Fibroblast of lung (primary cell): ENCODE results near the gene TBRG1.
A peak's percentile ranks its signal among the peaks of the same experiment; 100 is the strongest.

Experiments
- EZH2 ChIP-seq: IDR thresholded peaks from 2 replicates; pipeline ENCODE4 v1.5.1; 2012; ENCODE audit warnings: low read length, control low read depth, mild to moderate bottlenecking; ENCODE audit errors: missing control alignments
- TF ChIP-seq, protein P1 (sequence below), 2 donors: IDR thresholded peaks in 1 of 2; conservative IDR thresholded peaks in 1 of 2; 1 replicate in 1 of 2; 2 replicates in 1 of 2; pipeline ENCODE4 v1.5.1; 2011 to 2012; ENCODE audit warnings: low read length in 2 of 2, control low read depth in 1 of 2, inconsistent platforms in 1 of 2, low read depth in 1 of 2, mild to moderate bottlenecking in 1 of 2

DNA sequence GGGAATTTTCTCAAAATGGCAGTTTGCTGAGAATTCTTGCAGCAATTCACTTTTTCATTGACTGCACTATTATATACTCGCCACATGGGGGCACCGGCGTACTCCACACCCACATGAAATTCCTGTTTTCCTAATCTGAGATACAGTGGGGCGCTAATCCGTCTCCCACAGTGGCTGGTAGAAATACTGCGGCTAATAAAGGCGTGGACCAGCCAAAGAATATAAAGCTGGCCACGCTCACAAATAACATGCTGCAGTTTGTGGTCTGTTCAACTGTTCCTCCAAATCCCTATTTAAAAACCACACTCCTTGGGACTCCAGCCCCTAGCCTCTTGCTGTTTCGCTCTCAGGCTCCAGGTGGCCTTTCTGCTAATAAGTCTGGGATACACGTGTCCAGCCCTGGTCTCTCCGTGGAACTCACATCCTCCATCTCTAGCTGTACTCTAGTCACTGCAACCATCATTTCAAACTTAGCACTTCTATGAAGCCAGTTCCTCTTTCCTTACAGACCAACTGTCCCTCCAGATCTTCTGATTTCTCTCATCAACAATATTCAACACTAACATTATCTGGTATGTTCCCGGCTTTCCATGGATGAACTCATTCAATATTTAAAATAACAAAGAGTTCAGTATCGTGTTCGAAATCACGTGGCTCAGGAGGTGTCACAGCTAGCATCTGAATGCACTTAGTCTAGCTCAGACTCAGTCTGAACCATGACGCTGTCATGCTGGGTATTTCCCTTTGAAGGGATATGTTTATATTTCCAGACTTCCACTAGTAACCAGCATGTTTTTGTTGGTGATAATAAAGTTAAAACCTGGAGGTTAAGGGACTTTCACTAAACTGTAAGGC, 22.0 kb downstream of the TBRG1 start:
- TF ChIP-seq, protein P1, sequence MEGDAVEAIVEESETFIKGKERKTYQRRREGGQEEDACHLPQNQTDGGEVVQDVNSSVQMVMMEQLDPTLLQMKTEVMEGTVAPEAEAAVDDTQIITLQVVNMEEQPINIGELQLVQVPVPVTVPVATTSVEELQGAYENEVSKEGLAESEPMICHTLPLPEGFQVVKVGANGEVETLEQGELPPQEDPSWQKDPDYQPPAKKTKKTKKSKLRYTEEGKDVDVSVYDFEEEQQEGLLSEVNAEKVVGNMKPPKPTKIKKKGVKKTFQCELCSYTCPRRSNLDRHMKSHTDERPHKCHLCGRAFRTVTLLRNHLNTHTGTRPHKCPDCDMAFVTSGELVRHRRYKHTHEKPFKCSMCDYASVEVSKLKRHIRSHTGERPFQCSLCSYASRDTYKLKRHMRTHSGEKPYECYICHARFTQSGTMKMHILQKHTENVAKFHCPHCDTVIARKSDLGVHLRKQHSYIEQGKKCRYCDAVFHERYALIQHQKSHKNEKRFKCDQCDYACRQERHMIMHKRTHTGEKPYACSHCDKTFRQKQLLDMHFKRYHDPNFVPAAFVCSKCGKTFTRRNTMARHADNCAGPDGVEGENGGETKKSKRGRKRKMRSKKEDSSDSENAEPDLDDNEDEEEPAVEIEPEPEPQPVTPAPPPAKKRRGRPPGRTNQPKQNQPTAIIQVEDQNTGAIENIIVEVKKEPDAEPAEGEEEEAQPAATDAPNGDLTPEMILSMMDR (conservative IDR thresholded peaks at IDR 0.05 in 1 of 2, IDR thresholded peaks at IDR 0.05 in 1 of 2; ENCODE audit: low read depth in 1 of 2, low read length in 2 of 2) = peak; percentile 70 to 86
- TF ChIP-seq EZH2 = no peak
